HUDEP-2 (cell line): Measurements from ENCODE around the gene IGF1R.
"Not testable (repeated sequence)": the region's sequence is repeated elsewhere in the genome, so short reads cannot be mapped to it uniquely, and the experiment has no call there.

ENCODE experiments used
- DNase-seq, 76 experiments: peaks; one replicate each; lab custom pipeline; 2025; ENCODE audit not compliant: unreplicated experiment in 76 of 76; lab: John Stamatoyannopoulos, UW

IGF1R gene

DNA sequence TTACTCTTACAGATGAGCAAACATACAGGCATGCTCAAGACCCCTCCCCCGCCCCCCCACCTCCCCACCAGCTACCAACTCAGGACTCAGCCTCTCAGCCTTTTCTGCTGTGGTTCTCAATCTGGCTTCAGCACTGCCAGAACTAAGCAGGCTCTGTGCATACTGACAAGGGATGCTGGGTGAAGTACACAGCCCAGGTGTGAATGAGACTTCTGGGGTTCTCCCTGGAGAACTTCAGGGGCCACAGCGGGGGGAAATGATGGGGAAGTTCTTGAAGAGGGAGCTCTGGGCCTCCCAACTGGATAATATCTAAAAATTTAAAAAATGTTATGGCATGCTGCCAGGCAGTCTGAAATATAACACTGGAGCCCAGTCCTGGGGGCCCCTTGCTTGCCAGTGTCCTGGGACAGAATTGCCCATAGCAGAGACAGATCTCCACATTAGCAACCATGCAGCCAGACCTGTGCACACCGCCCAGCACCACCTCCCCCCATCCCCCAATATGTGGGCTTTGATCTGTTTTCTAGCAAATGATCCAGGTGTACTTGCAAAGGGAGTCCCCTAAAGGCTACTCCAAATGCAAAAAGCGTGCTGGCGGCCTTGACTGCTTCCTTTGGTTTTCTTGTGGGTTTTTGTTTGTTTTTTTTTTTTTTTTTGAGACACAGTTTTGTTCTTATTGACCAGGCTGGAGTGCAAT, 317.9 kb downstream of the IGF1R start:
- no peak for DNase-seq

DNA sequence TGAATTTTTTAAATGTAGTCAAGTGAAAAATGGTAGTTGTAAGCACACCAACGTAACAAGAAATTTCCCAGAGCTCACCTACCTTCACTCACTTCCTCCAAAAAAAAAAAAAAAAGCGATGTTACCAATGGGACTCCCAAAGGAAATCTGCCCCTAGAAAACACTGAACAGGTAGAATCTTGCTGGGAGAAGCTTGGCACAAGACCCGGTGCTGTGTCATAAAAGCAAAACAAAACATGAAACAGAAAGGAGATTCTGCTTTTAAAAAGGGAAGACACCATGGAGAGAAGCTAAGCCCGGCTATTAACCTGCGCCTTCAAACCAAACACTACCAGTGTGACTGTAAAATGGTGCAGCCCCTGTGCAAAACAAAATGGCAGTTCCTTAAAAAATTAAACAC, 318.8 kb downstream of the IGF1R start:
- DNase-seq: no peak

DNA sequence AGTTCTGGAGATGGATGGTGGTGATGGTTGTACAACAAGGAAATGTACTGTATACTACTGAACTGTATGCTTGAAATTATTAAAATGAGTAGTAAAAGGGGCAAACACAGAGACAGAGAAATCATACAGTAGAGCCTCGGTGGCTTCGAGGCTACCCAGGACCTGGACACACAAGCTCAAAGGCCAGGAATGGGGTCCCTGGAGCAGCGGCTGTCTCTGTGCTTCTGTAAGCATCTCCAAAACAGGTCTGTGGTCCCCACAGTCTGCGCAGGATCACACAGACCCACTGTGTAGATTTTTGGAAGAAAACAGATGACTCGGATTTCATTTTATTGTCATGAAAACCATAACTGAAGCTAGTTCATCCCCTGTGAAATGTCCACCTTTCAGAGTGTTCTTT, 319.6 kb downstream of the IGF1R start:
- no peak for DNase-seq

DNA sequence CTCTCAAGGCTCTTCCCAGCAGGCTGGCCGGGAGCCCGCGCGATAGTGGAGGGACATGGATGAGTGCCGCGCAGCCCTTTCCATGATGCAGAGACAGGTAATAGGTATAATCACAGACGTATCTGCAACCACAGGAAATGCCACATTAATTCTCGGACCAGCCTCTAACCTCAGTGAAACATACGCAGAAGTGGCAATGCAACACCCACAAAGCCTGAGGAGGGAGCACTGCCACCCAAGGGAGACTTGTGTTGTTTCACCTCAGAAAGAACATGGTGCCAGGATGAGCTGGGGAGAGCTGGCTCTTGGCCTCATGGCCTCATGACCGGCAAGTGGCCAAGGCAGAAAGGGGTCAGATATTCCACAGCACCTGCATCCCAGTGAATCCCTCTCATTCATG, 320.2 kb downstream of the IGF1R start:
- no peak for DNase-seq

DNA sequence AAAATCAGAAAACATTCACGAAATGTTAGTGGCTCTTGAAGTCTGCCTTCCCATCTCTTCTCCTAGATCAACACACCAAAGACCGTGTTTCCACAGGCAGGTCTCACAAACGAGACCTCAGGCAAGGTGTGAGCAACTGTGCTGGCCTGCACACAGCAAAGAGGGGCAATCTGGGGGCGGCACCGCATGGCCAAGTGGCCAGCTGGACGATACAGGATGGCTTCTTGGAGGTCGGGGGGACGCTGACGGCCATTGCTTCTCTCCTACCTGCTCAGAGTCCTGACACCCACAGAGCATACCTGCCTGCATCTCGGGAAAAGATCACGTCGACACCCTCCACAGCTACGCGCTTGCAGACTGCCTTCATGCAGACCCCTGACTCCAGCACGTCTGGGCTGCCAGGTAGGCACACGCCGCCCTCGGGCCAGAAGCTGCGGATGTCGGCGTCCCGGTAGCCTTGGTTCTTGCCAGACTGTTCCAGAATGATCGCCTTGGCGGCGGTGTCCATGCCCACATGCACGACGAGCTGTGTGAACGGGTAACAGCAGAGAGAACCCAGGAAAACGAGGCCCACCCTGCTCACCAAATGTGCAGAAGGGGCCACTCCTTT, 320.9 kb downstream of the IGF1R start:
- no peak for DNase-seq

DNA sequence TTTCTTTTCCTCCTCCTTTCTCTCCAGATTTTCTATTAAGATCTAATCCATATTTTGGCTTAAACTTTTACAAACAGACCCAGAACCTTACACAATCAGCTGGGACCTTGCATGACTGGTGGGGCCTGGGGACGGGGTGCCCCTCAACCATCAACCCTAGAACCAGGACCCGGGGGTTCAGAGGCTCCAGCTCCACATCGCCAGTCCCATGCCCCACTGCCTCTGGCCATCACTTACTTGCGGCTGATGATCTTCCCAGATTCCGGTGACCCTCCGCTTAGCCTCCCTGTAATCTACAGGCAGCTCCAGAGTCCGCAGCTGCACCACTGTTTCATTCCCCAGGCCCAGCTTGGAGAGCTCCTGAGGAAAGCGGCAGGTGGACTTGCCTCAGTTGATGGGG, 322.5 kb downstream of the IGF1R start:
- DNase-seq: no peak

DNA sequence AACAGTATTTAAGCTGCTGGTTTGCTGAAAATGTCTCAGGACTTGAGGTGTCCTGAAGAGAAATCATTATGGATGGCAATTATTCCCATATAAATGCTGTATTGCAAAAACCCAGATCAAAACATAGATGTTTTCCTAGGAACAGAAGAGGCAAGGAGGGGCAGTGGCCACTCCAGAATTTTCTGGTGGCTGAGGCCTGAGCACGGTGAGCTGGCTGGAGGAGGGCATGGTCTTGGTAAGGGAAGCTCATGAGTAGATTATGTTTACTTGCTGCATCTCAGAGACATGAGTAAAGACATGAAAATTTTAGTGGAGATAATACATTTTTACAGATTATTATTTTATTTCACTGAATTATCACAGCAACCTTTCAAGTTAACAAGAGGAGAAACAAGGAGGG, 328.2 kb downstream of the IGF1R start:
- DNase-seq: no peak

DNA sequence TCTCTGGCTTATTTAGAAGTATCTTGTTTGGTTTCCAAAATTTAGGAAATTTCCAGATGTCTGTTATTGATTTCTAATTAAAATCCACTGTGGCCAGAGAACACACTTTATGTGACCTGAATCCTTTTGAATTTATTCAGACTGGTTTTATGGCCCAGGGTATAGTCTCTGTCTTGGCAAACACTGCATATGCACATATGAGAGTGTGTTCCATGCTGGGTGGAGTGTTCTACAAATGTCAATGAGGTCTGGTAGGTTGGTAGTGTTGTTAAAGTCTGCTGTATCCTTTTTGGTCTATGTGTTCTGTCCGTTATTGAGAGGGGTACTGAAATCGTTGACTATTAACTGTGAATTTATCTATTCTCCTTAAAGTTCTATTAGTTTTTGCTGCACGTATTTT, 329.1 kb downstream of the IGF1R start:
- no peak for DNase-seq

DNA sequence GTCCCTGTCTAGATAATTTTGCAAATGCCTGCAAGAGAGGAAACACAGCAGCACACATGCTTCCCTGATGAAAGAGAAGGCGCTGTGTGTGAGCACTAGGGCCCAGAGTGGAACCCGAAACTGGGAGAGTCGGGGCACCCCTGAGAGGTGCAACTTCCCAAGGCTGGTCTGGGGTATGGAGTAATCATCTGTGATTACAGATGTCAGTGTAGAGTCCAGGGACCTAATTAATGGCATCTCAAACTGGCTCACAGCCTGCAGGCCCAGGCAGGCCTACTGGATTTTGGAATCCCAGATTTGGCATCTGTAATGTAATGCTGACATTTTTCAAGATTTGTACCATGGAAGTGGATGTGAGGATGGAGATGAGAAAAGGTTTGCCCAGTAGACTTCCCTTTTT, 329.8 kb downstream of the IGF1R start:
- DNase-seq: no peak

DNA sequence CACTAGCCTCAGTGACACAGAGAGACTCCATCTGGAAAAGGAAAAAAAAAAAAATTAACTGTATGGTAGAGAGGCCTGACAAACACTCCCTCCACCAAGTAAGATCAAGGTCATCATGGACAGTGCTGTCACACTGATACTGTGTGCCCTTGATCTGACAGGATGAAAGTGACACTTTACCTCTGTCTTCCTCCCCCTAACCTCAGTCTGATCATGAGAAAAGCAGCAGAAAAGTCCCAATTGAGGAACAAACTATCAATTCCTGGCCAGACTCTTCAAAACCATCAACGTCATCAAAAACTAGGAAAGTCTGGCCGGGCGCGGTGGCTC, 332.5 kb downstream of the IGF1R start:
- DNase-seq: no peak

DNA sequence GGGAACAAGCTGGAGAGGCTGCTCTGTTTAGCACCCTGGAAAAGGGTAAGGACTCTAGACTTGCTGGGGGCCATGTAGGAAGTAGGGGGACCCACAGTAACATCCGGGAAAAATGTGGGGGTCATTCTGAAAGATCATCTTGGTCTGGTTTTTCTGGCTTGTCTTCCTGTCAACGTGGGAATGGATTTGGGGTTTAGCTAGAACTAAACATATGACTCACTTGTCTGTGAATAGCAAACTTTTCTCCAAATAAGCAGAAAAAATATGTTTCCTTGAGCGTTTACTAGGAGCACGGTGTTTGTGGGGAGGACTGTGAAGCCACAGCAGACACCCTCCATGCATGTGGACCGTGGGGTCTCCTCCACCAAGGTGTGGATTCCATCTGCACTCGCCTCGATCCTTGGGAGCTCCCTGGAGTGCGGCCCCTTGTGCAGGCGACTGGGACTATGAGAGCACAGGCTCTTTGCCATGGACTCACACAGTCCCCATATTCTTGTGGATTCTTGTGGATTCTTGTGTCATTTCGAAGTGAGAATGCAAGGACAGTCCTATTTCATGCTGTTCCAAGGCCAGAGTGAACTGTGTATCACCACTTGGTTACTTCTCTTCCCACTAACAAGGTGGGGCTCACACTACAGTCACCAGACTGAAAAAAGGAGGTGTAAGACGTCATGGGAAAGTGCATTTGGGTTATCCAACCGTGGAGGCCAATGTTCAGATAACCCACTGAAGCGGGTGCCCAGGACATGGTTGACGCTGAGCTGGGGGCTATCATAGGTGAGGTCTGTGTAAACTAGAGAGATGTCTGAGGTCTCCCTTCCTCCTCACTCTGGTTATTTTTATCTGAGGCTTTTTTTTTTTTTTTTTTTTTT, 333.7 kb downstream of the IGF1R start:
- no peak for DNase-seq

DNA sequence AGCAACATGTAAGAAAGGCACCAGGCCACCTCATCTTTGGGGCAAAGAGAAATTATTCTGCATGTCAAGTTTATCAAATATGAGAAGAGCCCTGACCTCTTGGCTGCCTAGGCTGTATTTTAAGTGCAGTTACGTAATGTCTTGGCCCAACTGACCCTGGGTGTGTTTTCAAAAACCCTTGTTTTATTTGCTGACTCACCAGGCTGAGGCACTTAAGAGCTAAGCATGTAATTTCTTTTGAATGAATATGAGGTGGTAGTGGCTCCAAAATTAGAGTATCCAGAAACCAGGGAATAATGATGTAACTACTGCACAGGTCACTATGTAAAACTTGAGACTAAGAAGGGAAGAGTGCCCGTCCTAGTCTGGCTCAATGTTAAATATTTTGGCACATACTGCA, 335.0 kb downstream of the IGF1R start:
- peak in 25 of 76 experiments; percentile 1 to 41 (median 12) for DNase-seq

DNA sequence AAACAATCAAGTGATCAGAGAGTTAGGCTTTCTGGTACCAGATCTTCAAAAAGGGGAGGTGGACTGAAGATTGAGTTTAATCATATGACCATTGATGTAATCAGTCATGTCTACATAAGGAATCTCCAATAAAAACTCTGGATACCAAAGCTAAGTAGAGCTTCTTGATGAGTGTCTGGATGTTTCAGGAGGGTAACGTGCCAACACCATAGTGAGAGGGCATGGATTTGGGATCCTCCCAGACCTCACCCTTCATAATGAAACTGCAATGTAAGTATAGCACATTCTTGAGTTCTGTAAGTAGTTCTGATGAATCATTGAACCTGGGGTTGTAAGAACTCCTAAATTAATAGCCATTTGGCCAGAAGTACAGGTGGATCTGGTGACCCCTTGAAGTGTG, 337.9 kb downstream of the IGF1R start:
- no peak for DNase-seq

DNA sequence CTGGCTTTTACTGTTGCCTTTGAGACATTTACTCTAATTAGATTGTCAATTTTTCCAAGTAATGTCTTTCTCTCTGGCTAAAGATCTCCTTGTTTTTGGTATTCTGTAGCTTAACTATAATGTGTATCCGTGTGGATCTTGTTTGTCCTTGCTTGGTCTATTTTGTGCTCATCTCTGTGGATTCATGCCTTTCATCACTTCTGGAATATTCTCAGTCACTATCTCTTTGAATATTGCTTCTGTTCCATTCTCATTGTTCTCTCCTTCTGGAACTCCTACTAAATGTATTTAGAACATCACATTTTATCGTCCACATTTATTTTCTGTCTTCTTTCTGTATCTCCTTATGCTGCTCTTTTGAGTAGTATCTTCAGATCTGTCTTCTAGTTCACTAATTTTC, 346.6 kb downstream of the IGF1R start:
- DNase-seq: no peak

DNA sequence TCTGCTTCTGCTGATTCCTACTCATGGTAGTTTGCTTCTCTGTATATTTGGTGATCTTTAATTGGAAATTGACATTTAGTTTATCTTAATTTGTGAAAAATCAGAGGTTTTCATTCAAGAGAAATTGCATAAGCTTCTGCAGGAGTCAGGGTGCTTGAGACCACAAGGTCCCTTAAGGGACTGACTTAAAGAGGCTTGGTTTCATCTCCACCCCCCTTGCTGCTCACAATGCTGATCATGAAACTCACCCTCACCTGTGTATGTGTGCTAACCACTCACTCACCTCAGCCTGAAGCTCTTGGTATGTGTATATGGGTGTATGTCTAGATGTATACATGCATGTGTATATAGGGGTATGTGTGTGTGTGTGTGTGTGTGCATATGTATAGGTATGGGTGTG, 347.8 kb downstream of the IGF1R start:
- no peak for DNase-seq

DNA sequence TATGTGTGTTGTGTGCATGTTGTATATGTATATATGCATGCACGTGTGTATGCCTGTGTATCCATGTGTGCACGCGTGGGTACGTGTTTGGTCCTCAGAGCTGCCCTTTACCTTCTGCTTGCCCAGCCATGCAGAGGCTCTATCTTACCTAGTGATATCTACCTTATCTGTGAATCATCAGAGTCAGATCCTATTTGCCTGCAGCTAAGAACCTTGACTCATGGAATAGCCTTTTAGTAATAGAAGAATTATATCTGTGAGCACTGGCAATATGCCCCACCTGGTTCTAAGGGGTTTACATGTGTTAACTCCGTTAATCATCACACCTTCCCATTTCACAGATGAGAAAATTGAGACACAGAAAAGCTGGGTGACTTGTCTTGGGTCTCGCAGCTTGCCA, 348.3 kb downstream of the IGF1R start:
- no peak for DNase-seq

DNA sequence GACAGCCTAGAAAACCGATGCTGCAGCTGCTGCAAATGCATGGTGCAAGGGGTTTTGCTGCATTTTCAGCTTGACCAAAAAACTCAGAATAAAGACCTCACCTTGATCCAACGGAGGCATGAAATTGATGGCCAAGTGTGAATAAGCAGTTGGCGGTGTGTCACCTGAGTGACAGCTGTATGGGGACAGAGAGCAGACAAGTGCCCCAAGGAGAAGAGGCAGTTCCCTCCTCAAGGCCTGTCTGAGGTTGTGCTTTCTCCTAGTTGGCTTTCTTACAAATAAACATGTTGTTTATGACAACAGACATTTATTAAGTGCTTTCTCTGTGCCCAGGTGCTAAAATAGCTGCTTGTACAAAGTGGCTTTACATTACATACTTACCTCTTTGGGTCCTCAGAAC, 349.0 kb downstream of the IGF1R start:
- DNase-seq: no peak

DNA sequence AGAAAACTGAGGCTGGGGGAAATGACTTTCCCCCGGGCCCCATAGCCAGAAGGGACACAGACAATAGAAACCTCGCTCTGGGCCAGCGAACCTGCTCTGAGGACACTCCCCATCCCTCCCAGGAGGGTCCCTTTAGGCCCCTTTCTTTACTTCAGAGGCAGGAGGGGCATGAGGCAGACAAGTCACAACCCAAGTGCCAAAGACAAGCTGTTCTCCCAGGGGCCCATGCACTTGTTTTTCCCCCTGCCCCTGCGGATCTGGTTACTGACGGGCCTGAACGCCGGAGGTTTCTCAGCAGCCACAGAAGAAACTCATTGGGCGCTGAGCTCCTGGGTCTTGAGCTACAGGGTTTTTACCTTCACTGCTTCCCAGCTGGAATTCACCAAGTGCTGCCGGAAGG, 349.4 kb downstream of the IGF1R start:
- DNase-seq: no peak

DNA sequence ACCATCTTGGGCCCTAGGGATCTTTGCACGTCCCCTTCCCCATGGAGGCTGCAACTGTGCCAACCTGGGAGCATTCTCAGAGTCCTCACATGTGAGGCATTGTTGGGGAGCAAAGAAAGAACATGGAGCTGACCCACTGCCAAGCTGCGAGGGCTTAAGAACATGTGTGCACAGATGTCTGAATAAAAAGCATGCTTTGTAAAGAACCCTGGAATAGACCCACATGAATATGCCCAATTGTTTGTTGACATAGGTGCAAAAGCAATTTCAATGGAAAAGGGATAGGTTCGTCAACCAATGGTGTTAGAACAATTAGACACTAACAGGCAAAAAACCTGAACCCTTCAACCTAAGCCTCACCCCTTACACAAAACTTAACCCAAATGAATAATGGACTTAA, 349.9 kb downstream of the IGF1R start:
- no peak for DNase-seq

DNA sequence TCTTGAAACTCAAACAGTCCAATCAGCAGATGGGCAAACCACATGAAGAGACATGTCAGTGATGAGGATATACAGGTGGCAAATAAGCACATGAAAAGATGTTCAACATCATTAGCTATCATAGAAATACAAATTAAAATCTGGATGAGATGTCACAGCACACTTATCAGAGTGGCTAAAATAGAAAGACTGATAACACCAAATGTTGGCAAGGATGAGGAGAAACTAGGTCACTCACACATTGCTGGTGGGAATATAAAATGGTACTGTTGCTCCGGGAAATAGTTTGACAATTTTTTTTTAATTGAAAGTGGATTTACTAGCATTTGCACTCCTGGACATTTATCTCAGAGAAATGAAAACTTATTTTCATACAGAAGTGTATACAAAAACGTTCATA, 350.9 kb downstream of the IGF1R start:
- DNase-seq: no peak

DNA sequence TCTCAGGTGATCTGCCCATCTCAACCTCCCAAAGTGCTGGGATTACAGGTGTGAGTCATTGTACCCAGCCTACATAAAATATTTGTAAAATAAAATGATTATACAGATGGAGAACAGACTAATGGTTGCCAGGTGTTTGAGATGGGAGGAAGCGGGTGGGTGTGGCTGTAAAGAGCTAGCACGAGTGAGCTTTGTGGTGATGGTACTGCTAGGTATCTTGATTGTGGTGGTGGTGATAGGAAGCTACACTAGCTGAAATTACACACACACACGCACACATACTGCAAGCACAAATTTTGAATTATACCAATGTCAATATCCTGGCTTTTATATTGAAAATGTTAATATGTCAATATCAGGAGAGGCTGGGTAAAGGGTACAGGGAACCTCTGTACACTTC, 353.9 kb downstream of the IGF1R start:
- DNase-seq: no peak

DNA sequence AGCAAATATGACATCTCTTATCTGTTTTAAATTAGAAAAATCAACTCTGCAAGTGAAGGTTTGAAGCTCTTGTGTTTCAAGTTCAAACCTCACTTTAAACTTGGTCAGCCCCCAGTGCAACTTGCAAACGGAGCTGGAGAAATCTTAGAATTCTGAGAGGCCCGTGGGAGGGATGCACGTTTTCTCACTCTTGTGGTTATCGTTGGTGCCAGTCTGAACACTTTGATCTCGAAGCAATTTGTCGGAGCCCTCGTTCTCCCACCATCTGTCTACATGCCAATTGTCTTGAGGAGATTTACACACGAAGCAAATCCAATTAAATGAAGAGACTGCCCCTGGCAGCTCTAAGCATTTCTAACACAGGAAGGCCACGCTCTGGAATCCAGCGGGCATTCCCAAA, 355.0 kb downstream of the IGF1R start:
- DNase-seq: not testable (repeated sequence)
